NCI-H1105 treated with DMSO at 0.1 percent for 48 hours (cell line): ENCODE data around the gene OR6B1.
"Not testable (repeated sequence)": the region's sequence is repeated elsewhere in the genome, so short reads cannot be mapped to it uniquely, and the experiment has no call there.

Experiments
- DNase-seq: peaks from one replicate; lab custom pipeline; 2025; lab: John Stamatoyannopoulos, UW

OR6B1 gene

GRCh38 chr7:144006029-144006691 lies 6.0 kb downstream of the OR6B1 start:
- DNase-seq = no peak

DNA sequence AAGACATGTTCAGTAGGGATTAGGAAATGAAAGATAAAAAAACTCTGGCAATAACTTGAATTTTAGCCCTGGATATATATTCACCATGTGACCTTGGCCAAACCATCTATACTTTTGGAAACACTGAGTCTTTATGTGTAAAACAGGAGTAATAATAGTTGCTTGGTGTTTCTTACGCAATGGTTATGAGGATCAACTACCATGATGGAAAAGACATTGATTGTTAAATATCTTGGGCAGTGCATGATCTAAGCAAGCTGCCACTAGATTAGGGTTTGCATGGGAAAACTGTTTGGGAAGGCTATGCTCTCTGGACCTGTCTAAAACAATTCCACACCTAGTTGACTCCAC lies 6.5 kb downstream of the OR6B1 start:
- no peak for DNase-seq

DNA sequence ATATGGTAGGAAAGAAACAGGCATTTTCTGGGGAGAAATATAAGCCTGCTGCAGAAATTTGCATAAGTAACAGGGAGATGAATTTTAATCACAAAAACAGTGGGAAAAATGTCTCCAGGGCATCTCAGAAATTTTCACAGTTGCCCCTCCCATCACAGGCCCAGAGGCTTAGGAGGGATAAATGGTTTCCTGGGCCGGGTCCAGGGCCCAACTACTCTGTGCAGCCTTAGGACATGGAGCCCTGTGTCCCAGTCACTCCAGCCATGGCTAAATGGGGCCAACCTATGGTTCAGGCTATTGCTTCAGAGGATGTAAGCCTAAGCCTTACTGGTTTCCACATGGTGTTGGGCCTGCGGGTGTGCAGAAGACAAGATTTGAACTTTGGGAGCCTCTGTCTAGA lies 9.2 kb downstream of the OR6B1 start:
- DNase-seq = no peak

DNA sequence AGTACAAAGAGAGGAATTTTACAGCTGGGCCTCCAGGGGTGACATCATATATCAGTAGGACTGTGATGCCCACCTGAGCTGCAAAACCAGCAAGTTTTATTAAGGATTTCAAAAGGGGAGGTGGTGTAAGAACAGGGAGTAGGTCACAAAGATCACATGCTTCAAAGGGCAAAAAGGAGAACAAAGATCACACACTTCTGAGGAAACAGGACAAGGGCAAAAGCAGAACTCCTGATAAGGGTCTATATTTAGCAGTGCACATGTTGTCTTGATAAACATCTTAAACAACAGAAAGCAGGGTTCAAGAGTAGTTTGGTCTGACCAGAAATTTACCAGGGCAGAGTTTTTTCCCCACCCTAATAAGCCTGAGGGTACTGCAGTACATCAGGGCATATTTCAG lies 9.9 kb downstream of the OR6B1 start:
- DNase-seq = not testable (repeated sequence)

DNA sequence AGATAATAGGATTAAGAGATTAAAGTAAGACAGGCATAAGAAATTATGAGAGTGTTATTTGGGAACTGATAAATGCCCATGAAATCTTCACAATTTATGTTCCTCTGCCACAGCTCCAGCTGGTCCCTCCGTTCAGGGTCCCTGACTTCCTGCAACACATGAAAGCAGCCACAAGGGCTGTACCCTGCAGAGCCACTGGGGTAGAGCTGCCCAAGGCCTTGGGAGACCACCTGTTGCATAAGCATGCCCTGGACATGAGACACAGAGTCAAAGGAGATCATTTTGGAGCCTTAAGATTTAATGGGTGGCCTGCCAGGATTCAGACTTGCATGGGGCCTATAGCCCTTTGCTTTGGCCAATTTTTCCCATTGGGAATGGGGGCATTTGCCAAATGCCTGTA lies 10.7 kb downstream of the OR6B1 start:
- DNase-seq = not testable (repeated sequence)

DNA sequence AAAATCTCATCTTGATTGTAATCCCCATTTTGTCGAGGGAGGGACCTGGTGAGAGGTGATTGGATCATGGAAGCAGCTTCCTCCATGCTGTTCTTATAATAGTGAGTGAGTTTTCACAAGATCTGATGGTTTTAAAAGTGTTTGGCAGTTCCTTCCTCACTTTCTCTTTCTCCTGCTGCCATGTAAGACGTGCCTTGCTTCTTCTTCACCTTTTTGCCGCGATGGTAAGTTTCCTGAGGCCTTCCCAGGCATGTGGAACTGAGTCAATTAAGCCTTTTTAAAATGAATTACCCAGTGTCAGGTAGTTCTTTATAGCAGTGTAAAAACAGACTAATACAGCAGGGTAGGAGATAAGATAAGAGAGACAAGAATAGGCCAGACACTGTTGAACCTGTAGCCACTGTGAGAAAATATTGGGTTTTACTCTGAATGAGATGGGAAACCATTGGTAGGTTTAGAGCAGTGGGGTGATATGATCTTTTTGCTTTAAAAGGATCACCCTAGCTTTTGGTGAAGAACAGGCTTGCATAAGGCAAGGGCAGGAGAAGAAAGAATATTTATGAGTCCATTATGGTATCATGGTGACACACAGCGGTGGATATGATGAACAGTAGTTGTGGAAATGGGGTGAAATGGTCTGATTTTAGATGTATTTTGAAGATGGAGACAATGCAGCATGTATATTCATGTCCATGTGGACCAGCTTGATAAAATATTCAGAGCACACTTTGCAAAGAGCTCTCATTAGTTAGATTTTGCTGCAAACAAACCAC lies 11.5 kb downstream of the OR6B1 start:
- DNase-seq = no peak

GRCh38 chr7:144018065-144018464 lies 17.9 kb downstream of the OR6B1 start:
- DNase-seq = no peak

- DNase-seq = no peak
Measured at GRCh38 chr7:144019457-144019856, 19.3 kb downstream of the OR6B1 start.

- no peak for DNase-seq
Measured at GRCh38 chr7:144020340-144020739, 20.2 kb downstream of the OR6B1 start.

GRCh38 chr7:144022169-144022568 lies 22.0 kb downstream of the OR6B1 start:
- DNase-seq = no peak

DNA sequence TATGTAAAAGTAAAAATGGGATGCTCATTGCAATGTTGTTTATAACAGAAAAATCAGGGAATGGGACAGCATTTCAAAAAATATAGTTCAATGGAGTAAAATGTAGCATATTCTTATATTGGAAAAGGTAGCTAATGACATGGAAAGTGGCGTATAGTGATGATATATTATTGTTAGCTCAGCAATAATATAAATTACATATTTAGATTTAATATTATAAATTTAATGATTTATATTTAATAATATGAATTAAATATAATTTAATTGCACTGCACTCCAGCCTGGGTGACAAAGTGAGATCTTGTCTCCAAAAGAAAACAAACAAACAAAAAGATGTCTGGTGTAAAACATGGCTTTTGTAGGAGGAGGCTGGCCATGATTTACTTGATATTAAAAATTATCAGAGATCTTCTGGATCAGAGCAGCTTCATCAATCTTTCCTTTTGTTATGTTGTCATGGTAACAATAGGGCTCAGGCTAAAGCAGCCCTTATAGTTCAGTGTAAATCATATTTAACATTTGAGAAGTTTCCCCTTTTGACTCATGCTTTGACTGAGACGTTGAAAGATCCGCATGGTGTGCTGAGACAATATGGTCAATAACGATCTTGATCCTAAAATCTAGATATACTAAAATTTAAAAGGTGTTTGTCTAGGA lies 23.2 kb downstream of the OR6B1 start:
- DNase-seq = no peak

DNA sequence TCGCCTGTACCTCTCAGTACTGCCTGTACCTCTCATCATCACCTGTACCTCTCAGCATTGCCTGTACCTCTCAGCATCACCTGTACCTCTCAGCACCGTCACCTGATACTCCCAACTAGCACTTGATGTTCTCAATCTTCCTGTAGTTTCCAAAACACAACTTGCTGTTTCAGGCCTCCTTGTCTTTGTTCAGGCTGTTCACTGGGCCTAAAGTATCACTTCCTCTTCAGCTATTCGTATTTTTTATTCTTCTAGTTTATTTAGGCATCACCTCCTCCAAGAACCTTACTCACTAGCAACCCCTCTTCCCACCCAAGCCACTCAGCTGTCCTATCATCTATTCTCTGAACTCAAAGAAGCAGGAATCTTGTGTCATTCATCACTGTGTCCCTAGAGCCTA lies 24.1 kb downstream of the OR6B1 start:
- DNase-seq = no peak

DNA sequence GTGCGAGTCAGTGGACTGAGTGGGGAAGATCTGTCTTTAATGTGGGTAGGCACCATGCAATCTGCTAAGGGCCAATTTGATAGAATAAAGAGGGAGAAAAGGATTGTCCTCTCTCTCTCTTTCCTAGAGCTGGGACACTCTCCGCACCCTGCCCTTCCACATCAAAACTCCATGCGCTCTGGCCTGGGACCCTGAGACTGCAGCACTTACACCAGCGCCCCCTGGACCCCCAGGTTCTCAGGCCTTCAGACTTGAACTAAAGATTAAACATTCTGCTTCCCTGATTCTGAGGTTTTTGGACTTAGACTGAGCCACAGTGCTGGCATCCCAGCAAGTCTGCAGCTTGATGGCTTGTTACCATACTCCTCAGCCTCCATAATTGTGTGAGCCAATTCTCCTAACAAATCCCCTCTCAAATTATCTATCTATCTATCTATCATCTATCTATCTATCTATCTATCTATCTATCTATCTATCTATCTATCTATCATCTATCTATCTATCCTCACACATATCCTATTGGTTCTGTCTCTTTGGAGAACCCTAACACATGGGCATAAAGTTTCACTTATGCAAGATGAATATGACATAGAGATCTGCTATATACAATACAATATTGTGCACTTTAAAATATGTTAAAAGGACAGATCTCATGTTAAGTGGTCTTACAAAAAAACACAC lies 26.2 kb downstream of the OR6B1 start:
- DNase-seq = no peak

DNA sequence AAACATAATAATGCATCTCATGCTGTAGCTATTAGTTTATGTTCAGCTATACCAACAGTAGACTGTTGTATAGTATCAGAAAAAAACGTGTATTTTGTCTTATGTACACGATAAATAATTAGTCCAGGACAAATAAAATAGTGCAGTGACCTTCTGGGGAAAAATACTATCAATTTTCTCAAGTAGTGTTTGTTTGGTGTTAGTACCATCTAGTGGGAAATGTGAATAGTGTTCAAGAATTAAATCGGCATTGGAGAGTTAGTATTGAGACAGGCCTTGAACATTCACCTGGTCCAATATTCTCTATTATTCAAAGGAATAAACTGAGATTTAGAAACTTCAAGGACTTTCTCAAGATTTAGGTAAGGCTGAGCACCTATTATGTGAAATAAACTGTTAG lies 26.9 kb downstream of the OR6B1 start:
- DNase-seq = peak; percentile 44

DNA sequence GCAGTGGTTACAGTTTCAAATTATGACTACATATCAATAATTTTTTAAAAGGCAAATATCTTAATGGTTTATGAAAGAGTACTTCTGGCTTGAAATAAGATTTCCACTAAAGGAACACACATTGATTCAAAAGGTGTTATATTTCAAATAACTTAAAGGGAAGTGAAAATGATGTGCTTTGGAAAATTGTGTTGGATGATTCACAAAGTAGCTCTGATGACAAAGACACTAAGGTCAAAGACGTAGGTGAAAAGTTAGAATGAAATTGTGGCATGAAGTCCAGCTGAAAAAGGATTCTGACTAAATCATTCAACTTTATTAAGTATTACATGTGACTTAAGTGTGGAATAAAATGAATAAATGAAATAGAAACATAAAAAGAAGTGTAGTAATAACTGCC lies 27.9 kb downstream of the OR6B1 start:
- DNase-seq = no peak

DNA sequence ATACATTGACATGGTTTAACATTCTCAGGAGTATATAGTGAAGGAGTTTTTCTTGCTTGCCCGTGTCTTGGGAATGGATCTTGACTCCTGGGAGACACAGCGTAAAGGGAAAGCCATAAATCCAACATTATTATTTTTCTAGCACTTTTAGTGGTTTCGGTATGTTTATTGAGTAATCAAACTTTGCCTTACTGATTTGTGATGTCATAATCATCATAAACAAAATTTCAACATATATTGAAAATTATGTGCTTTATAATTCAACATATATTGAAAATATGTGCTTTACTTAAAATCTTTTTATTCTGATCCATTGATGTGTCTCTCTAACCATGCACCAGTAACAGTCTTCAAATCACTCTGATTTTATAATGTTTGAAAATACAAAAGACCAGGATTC lies 28.4 kb downstream of the OR6B1 start:
- DNase-seq = no peak

DNA sequence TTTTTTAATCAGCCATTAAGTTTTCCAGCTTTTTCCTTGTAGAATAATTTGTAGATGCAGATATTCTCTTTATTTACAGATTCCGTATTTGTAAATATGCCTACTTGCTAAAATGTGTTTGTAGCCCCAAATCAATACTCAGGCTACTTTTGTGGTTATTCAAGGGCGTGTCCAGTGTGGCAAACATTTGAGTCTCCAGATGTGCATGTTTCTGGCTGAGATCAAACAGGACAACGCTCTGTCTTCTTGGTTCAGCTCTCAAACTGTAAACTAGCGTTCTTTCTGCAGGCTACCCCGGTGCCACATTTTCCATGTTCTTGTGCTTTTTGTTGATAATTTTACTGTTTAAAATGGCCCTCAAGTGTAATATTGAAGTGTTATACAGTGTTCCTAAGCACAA lies 32.4 kb downstream of the OR6B1 start:
- DNase-seq = no peak

GRCh38 chr7:144032985-144033709 lies 33.0 kb downstream of the OR6B1 start:
- DNase-seq = no peak

- no peak for DNase-seq
Measured at GRCh38 chr7:144035385-144035784, 35.3 kb downstream of the OR6B1 start.

GRCh38 chr7:144036302-144036885 lies 36.3 kb downstream of the OR6B1 start:
- DNase-seq = no peak

DNA sequence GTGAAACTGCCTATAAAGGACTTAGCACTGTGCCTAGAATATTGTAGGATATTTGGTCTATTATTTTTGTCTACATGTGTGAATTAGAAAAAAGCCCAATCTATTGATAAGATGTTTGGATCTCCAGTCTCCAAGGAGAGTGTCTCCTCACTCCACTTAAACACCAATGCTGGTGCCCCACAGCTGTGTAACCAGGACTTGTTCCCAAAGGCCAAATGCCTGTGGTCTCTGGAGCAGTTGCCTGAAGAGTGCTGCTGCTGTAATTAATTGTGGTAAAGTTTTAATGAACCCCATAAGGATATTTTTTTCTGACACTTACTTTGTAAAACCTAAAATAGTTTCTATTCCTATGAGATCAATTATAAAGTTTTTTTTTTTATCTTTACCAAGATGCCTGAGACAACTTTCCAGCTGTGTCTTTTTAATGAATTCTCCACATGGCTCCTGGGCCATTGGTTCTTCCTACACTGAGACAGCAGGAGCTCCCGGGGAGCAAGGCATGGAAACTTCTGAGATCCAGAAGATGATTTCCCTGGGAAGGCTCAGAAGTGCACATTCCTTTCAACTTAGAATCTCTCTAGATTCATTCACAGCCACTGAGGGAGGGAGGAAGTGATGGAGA lies 37.4 kb downstream of the OR6B1 start:
- no peak for DNase-seq
